ENCODE data around the gene BMP6.
"Not testable (repeated sequence)": the region's sequence is repeated elsewhere in the genome, so short reads cannot be mapped to it uniquely, and the experiment has no call there.

The BMP6 gene

DNA sequence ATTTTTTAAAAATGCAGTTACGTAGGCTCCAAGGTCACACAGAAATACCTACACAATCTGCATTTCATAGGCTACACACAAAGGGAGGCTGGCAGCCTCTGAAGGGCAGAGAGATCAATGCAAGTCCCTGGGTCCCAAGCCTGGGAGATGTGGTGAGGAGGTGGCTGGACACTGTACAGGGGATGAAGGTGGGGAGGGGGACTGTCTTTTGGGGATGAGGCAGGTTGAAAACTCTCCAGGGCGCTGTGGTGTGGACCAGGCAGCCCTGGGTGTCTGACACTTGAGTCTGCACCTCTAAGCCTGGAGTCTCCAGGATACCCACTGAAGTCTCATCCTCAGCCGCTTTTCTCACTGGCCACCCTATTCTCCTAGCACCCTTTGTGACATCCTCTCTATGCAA, 160.2 kb downstream of the BMP6 start:
- Histone ChIP-seq H3K9me3 (no peaks in the 10 kb centered on the region), H3K4me1 (no peaks in the 10 kb centered on the region), H3K27me3 (ENCODE audit: low read depth) (no peaks in the 10 kb centered on the region), H3K36me3 (replicated peaks) (peaks cover 97% of the 10 kb centered on the region), H3K4me3 (no peak overlapping the region)
- DNase-seq (ENCODE audit: low spot score in 2 of 2) = no peak
- in situ Hi-C loops (cut with MboI; ENCODE audit: low sequenced_read_pairs) = loop anchor here (25.0 kb wide), 2 partner anchors 474 to 599 kb away; no protein-coding TSS in a partner anchor

DNA sequence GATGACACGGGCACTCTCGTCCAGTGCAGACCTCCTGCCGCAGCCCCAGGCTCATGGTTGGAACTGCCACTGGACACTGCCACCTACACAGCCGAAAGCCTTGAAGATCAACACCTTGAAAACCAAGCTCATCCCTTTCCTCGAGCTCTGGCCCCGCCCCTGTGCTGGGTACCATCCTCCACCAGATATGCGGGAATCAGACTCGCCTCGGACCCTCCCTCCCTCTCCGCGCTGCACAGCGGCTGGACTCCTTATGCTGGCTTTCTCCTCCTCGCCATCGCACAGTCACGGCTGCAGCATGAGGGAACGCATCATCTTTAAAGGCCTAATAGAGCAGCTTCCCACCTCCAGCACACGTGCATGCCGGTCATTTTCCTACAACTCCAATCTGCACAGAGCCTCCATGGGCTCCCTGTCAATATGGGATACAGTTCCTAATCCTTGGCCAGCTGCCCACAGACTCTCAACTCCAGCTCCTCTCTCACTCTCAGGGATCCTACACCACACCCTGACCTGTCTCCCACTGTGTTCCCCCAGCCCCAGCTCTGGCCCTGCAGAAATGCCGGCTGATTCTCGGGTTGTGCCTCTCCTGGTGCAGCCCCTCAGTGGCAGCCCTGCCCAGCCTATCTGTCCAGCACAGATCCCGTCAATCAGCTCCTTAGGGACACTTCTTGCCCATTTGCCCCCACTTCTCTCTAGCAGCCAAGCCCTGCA, 161.5 kb downstream of the BMP6 start:
- H3K36me3 ChIP-seq (replicated peaks) = peaks cover 97% of the 10 kb centered on the region
- in situ Hi-C loops (cut with MboI; ENCODE audit: low sequenced_read_pairs) = loop anchor here (25.0 kb wide), 2 partner anchors 475 to 600 kb away; no protein-coding TSS in a partner anchor

DNA sequence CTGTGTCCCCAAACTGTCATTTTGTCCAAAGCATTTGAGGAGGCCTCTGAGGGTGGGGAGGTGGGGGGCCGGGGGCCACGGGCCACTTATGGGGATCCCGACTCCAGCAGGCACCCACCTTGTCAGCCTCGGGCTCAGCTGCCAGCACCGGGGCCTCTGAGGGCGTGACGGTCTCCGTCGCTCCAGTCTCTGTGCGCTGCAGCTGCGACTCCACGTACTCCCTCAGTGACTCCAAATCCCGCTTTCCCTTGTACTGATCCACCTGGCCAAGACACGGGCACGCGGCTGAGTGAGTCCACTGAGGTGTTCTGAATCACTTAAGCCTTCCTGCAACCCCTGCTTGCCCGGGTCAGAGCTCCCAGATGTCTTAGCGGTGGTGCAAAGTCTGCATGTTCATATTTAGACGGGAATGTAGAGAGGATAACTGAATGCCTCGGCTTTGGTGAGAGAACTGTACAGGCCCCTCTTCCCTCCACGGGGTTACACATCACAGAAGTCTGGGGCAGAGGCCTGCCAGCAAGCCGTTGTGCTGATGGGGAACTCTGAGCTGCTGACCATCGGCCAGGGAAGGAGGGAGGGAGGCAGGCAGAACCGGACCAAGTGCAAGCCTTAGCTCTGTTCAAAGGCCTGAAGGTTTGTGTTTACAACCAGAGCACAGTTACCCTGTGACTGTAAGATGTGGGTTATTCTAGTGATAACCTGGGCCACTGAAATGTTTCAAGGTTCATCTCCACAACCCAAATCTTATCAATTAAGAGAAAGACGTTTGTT, 162.9 kb downstream of the BMP6 start:
- no peaks in the 10 kb centered on the region for H3K9me3 ChIP-seq
- DNase-seq (ENCODE audit: low spot score in 2 of 2) = no peak
- peaks cover 97% of the 10 kb centered on the region for H3K36me3 ChIP-seq (replicated peaks)
- no peak overlapping the region for H3K4me3 ChIP-seq
- in situ Hi-C loops (cut with MboI; ENCODE audit: low sequenced_read_pairs) = loop anchor here (25.0 kb wide), 2 partner anchors 476 to 601 kb away; no protein-coding TSS in a partner anchor
- H3K4me1 ChIP-seq = no peaks in the 10 kb centered on the region
- no peaks in the 10 kb centered on the region for H3K27me3 ChIP-seq (ENCODE audit: low read depth)

More for the DNA sequence above, 161.5 kb downstream of the BMP6 start:
- DNase-seq (ENCODE audit: low spot score in 2 of 2) = no peak
- no peaks in the 10 kb centered on the region for H3K4me1 ChIP-seq
- no peak overlapping the region for H3K4me3 ChIP-seq
- no peaks in the 10 kb centered on the region for H3K27me3 ChIP-seq (ENCODE audit: low read depth)
- H3K9me3 ChIP-seq = no peaks in the 10 kb centered on the region

DNA sequence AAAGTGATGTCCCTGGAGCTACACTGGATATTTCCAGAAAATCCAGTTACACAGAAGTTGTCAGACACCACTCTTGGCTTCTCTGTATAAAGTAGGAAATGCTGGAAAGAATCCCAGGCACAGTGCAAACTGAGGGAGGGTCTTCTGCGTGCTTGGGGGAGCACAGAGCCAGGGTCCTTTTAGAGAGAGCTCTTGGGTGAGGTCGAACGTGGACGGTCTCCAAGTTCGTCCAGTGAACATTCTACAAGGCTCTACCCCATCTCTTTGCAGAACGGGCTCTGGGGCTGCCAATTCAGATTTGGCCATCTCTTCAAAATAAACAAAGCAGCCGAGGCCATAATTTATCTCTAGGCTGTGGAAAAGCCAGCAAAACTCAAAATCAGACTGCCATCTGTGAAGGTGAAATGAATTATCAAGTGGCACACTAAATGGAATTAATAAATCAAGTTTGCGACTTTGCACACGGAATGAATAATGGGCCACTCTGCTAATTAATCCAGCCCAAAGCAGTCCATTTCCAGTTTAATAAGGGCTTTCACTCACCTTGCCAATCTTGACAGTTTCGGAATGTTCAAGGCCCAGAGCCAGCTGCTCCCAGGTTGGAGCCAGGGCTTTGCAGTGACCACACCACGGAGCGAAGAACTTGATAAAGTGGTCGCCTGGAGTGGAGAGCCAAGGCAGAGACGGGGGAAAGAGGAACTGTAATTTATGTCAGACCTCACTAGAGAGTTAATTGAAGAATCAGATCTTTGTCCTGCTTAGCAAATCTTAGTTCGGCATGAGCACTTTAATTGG, 165.4 kb downstream of the BMP6 start:
- DNase-seq (ENCODE audit: low spot score in 2 of 2) = no peak
- Histone ChIP-seq H3K9me3 (no peaks in the 10 kb centered on the region), H3K36me3 (replicated peaks) (peaks cover 97% of the 10 kb centered on the region), H3K4me3 (no peak overlapping the region), H3K27me3 (ENCODE audit: low read depth) (no peaks in the 10 kb centered on the region), H3K4me1 (no peaks in the 10 kb centered on the region)
- in situ Hi-C loops (cut with MboI; ENCODE audit: low sequenced_read_pairs) = loop anchor here (25.0 kb wide), 2 partner anchors 479 to 604 kb away; no protein-coding TSS in a partner anchor

DNA sequence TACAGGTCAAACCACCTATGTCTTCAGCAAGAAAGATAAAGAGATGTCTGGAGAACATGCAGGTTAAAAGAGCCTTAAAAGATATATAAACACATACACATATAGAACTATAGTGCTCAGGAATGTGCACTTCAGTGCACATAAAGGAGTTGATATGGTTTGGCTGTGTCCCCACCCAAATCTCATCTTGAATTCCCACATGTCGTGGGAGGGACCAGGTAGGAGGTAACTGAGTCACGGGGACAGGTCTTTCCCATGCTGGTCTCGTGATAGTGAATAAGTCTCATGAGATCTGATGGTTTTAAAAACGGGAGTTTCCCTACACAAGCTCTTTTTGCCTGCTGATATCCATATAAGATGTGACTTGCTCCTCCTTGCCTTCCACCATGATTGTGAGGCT, 166.5 kb downstream of the BMP6 start:
- peaks cover 98% of the 10 kb centered on the region for H3K36me3 ChIP-seq (replicated peaks)
- not testable (repeated sequence) for H3K9me3 ChIP-seq; H3K4me3 ChIP-seq; DNase-seq (ENCODE audit: low spot score in 2 of 2); H3K27me3 ChIP-seq (ENCODE audit: low read depth); H3K4me1 ChIP-seq
- in situ Hi-C loops (cut with MboI; ENCODE audit: low sequenced_read_pairs) = loop anchor here (25.0 kb wide), 2 partner anchors 480 to 605 kb away; no protein-coding TSS in a partner anchor

DNA sequence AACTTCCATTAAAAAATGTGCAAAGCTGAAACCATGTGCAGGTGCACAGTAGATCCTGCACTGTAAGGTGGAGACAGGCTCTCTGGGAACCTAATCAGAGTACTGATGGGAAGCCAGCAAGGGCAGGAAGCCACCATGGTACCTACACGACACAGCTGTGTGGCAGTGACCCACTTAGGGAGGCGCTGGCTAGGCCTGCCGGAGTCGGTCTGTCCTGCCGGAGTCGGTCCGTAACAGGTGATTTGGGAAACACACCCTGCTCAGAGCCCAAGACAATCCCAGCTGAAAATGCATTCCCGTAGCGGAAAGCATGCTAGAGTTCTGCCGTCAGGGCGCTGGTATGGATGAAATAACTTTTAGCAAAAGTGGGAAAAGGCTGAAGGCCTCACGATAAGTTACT, 167.4 kb downstream of the BMP6 start:
- no peaks in the 10 kb centered on the region for H3K9me3 ChIP-seq
- H3K4me3 ChIP-seq = no peak overlapping the region
- no peak for DNase-seq (ENCODE audit: low spot score in 2 of 2)
- H3K27me3 ChIP-seq (ENCODE audit: low read depth) = no peaks in the 10 kb centered on the region
- in situ Hi-C loops (cut with MboI; ENCODE audit: low sequenced_read_pairs) = loop anchor here (25.0 kb wide), 2 partner anchors 481 to 606 kb away; no protein-coding TSS in a partner anchor
- H3K36me3 ChIP-seq (replicated peaks) = peaks cover 98% of the 10 kb centered on the region
- H3K4me1 ChIP-seq = no peaks in the 10 kb centered on the region

DNA sequence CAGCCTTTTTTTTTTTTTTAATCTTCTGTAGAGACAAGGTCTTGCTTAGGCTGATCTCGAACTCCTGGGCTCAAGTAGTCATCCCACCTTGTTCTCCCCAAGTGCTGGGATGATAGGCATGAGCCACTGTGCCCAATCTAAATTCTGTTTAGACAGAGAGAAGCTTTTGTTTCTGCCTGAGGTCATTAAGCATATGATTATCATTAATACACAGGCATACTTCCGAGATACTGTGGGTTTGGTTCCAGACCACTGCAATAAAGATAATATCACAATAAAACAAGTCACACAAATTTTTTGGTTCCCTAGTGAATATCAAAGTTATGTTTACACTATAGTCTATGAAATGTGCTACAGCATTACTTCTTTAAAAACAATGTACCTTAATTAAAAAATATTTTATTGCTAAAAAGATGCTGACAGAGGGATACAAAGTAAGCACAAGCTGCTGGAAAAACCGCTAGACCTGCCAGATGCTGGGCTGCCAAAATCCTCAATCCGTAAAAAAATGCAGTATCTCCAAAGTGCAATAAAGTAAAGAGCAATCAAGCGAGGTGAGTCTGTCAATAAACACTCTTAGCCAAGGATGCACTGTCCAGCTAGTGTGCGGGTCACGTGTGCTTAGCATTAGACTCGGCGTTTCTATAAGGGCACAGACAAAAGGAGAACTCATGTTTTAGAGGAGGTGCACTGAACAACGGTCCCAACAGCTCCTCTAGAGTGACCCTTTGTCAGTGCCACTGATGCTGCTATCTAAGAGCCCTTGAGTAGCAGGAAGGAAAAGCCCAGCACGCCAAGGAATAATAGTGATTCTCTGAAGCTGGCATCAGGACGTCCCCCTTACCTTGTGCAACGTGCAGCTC, 168.6 kb downstream of the BMP6 start:
- Histone ChIP-seq H3K4me1 (no peaks in the 10 kb centered on the region), H3K4me3 (no peak overlapping the region), H3K9me3 (no peaks in the 10 kb centered on the region), H3K27me3 (ENCODE audit: low read depth) (no peaks in the 10 kb centered on the region), H3K36me3 (replicated peaks) (peaks cover 95% of the 10 kb centered on the region)
- in situ Hi-C loops (cut with MboI; ENCODE audit: low sequenced_read_pairs) = loop anchor here (25.0 kb wide), 2 partner anchors 482 to 607 kb away; no protein-coding TSS in a partner anchor
- no peak for DNase-seq (ENCODE audit: low spot score in 2 of 2)

DNA sequence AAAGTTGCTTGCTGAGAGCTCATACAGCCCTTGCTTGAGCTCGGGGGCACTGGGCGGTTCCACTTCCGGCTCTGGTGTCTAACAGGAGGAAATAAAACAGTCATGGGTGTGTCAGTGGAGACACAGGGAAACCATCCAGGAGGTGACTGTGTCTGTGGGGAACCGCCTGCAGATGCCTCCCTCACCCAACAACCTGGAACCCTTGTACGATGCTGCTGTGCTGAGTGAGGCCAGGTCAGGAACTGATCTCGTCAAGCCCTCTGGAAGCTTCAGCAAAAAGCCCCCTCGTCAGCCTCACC, 169.2 kb downstream of the BMP6 start:
- Histone ChIP-seq H3K27me3 (ENCODE audit: low read depth) (no peaks in the 10 kb centered on the region), H3K36me3 (replicated peaks) (peaks cover 95% of the 10 kb centered on the region), H3K4me1 (no peaks in the 10 kb centered on the region), H3K9me3 (no peaks in the 10 kb centered on the region), H3K4me3 (no peak overlapping the region)
- no peak for DNase-seq (ENCODE audit: low spot score in 2 of 2)
- in situ Hi-C loops (cut with MboI; ENCODE audit: low sequenced_read_pairs) = loop anchor here (25.0 kb wide), 2 partner anchors 483 to 608 kb away; no protein-coding TSS in a partner anchor

DNA sequence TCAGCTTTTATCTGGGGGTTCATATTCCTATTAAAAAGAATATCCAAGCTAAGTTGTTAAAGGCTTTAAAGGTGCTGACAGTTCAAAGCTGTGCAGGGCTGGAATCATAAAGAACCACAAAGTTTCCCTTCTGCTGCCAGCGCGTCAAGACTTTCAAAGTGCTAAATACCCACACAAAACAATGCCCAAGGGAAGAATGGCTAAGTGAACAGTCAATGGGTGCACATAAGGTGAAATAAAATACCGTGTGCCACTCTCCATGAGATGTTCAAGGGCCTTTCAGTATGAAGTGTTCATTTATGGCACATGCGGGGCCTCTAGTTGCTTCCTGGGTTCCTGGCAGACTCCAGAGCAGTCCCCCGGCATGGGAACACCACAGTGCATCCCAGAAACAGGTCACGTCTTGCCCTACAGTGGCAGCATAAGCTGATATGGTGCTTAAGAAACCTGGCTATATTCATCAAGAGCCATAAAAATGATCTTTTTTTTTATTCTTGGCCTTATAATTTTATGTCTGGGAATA, 170.6 kb downstream of the BMP6 start:
- no peaks in the 10 kb centered on the region for H3K4me1 ChIP-seq
- no peak overlapping the region for H3K4me3 ChIP-seq
- peaks cover 97% of the 10 kb centered on the region for H3K36me3 ChIP-seq (replicated peaks)
- H3K9me3 ChIP-seq = no peaks in the 10 kb centered on the region
- no peaks in the 10 kb centered on the region for H3K27me3 ChIP-seq (ENCODE audit: low read depth)
- no peak for DNase-seq (ENCODE audit: low spot score in 2 of 2)
- in situ Hi-C loops (cut with MboI; ENCODE audit: low sequenced_read_pairs) = loop anchor here (25.0 kb wide), 2 partner anchors 484 to 609 kb away; no protein-coding TSS in a partner anchor

DNA sequence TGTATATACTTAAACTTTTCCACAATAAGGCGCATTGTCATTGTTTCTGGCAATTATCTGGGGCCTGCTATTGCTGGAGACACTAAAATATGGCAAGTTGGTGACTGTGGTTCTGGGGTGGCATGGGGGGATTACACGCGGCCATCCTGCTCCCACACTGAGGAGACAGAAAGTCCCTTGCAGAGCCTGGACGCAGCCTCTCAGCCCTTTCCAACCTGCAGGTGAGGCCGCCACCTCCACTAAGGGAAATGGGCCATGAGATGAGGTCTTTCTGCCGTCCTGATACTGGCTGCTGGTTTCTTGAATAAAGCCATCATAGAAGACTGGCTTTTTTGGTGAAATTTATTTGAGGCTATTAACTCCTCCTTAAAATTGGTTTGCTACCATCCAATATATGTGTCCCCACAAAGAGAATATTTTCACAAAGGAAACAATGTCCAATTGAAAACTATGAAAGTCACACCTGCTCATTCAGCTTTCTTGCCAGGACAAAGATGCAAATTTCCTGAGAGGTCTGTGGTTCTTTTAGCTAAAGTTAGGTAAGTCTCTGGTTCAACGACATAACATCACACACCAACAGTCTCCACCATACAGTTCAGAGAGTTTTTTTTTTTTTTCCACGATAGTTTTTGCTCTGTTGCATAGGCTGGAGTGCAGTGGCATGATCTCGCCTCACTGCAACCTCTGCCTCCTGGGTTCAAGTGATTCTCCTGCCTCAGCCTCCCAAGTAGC, 171.7 kb downstream of the BMP6 start:
- Histone ChIP-seq H3K27me3 (ENCODE audit: low read depth) (no peaks in the 10 kb centered on the region), H3K9me3 (no peaks in the 10 kb centered on the region), H3K4me1 (no peaks in the 10 kb centered on the region), H3K4me3 (no peak overlapping the region), H3K36me3 (replicated peaks) (peaks cover 97% of the 10 kb centered on the region)
- in situ Hi-C loops (cut with MboI; ENCODE audit: low sequenced_read_pairs) = loop anchor here (25.0 kb wide), 2 partner anchors 485 to 610 kb away; no protein-coding TSS in a partner anchor
- no peak for DNase-seq (ENCODE audit: low spot score in 2 of 2)

DNA sequence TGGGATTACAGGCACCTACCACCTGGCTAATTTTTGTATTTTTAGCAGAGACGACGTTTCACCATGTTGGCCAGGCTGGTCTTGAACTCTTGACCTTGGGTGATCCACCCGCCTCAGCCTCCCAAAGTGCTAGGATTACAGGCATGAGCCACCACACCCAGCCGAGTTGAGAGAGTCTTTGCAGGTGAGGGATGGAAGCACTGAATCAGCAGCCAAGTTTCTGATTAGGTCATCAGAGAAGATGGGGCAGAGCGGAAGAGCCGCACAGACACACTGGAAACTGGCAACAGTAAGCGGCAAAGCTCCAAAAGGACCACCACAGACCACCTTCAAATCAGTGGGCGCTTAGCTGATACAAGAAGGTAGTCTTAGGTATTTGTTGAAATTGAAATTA, 172.3 kb downstream of the BMP6 start:
- in situ Hi-C loops (cut with MboI; ENCODE audit: low sequenced_read_pairs) = loop anchor here (25.0 kb wide), 2 partner anchors 486 to 611 kb away; no protein-coding TSS in a partner anchor
- H3K36me3 ChIP-seq (replicated peaks) = peaks cover 97% of the 10 kb centered on the region
- not testable (repeated sequence) for H3K9me3 ChIP-seq

More for the DNA sequence above, 172.3 kb downstream of the BMP6 start:
- H3K27me3 ChIP-seq (ENCODE audit: low read depth); H3K4me1 ChIP-seq; DNase-seq (ENCODE audit: low spot score in 2 of 2); H3K4me3 ChIP-seq: not testable (repeated sequence)

All from HAP-1 (cell line).